Measurements from ENCODE around the gene CLINT1. TPM values are rescaled to one million over a fixed set of nuclear protein-coding genes. Genes with fewer than 3 reads are reported as not detected.

Gene CLINT1
- total and polyA plus RNA-seq, 2 of the 13 experiments (the other 11 are each of a cell fraction or from before 2014, with no cell fraction given): 64.0 to 104 TPM

DNA sequence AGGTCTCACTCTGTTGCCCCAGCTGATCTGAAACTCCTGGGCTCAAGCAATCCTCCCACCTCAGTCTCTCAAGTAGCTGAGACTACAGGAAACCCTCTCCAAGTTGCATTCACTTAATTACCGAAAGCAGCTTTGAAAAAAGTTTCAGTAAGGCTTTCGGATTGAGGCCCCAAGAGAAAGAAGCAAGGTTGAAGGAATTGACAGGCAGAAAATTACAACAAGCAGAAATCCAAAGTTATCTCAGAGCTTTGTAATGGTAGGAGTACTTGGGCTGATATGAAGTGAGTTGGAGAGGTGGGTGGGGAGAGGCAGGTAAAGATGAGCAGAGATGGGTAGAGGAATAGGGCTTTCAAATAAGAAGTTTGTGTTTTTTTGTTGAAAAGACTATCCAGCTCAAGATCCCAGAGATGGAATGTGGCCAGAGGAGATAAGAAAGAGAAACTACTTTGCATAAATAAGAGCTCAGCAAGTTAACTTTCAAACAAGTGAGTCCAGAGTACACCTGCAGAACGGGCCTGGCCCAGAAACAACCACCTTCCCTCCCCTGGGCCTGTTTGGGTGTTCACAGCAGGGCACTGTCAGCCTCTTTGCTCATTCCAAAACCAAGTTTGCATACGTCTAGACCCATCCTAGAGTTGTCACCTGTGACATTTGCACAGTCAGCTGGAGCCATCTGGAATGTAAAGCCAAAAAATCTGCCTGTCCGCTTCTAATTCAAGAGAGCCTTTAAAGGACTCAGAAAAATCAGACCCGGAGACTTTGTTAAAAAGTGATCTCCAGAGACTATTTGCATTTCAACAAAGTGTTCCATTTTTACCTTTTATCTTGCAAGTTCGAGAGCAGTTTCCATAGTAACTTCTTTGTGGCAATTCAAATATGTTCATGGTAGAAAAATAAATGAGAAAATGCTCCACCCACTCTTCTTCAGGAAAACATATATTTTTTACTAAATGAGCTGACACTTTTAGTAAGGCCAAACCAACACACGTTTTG lies 2.2 kb upstream of the CLINT1 start (continued):
- TF ChIP-seq ZNF142 (CRISPR knock-in tag; IDR thresholded peaks at IDR 0.05) (no peak), KLF15 (CRISPR knock-in tag; IDR thresholded peaks at IDR 0.05; ENCODE audit: borderline replicate concordance) (no peak), NFE2L2 (IDR thresholded peaks at IDR 0.05; ENCODE audit: low read length) (no peak), MEIS1 (CRISPR knock-in tag; IDR thresholded peaks at IDR 0.05; ENCODE audit: borderline replicate concordance) (no peak), KDM6A (CRISPR knock-in tag; IDR thresholded peaks at IDR 0.05; ENCODE audit: low read depth) (no peak), ZFP37 (CRISPR knock-in tag; IDR thresholded peaks at IDR 0.05; ENCODE audit: borderline replicate concordance) (no peak), TCF7 (IDR thresholded peaks at IDR 0.05; ENCODE audit: low read depth) (no peak), DMAP1 (CRISPR knock-in tag; IDR thresholded peaks at IDR 0.05) (no peak)
- TF ChIP-seq, protein P1, sequence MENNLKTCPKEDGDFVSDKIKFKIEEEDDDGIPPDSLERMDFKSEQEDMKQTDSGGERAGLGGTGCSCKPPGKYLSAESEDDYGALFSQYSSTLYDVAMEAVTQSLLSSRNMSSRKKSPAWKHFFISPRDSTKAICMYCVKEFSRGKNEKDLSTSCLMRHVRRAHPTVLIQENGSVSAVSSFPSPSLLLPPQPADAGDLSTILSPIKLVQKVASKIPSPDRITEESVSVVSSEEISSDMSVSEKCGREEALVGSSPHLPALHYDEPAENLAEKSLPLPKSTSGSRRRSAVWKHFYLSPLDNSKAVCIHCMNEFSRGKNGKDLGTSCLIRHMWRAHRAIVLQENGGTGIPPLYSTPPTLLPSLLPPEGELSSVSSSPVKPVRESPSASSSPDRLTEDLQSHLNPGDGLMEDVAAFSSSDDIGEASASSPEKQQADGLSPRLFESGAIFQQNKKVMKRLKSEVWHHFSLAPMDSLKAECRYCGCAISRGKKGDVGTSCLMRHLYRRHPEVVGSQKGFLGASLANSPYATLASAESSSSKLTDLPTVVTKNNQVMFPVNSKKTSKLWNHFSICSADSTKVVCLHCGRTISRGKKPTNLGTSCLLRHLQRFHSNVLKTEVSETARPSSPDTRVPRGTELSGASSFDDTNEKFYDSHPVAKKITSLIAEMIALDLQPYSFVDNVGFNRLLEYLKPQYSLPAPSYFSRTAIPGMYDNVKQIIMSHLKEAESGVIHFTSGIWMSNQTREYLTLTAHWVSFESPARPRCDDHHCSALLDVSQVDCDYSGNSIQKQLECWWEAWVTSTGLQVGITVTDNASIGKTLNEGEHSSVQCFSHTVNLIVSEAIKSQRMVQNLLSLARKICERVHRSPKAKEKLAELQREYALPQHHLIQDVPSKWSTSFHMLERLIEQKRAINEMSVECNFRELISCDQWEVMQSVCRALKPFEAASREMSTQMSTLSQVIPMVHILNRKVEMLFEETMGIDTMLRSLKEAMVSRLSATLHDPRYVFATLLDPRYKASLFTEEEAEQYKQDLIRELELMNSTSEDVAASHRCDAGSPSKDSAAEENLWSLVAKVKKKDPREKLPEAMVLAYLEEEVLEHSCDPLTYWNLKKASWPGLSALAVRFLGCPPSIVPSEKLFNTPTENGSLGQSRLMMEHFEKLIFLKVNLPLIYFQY (CRISPR knock-in tag; IDR thresholded peaks at IDR 0.05; ENCODE audit: borderline replicate concordance): peak; percentile 64; the same call in 1 of the 2 replicates
- TF ChIP-seq, protein P2, sequence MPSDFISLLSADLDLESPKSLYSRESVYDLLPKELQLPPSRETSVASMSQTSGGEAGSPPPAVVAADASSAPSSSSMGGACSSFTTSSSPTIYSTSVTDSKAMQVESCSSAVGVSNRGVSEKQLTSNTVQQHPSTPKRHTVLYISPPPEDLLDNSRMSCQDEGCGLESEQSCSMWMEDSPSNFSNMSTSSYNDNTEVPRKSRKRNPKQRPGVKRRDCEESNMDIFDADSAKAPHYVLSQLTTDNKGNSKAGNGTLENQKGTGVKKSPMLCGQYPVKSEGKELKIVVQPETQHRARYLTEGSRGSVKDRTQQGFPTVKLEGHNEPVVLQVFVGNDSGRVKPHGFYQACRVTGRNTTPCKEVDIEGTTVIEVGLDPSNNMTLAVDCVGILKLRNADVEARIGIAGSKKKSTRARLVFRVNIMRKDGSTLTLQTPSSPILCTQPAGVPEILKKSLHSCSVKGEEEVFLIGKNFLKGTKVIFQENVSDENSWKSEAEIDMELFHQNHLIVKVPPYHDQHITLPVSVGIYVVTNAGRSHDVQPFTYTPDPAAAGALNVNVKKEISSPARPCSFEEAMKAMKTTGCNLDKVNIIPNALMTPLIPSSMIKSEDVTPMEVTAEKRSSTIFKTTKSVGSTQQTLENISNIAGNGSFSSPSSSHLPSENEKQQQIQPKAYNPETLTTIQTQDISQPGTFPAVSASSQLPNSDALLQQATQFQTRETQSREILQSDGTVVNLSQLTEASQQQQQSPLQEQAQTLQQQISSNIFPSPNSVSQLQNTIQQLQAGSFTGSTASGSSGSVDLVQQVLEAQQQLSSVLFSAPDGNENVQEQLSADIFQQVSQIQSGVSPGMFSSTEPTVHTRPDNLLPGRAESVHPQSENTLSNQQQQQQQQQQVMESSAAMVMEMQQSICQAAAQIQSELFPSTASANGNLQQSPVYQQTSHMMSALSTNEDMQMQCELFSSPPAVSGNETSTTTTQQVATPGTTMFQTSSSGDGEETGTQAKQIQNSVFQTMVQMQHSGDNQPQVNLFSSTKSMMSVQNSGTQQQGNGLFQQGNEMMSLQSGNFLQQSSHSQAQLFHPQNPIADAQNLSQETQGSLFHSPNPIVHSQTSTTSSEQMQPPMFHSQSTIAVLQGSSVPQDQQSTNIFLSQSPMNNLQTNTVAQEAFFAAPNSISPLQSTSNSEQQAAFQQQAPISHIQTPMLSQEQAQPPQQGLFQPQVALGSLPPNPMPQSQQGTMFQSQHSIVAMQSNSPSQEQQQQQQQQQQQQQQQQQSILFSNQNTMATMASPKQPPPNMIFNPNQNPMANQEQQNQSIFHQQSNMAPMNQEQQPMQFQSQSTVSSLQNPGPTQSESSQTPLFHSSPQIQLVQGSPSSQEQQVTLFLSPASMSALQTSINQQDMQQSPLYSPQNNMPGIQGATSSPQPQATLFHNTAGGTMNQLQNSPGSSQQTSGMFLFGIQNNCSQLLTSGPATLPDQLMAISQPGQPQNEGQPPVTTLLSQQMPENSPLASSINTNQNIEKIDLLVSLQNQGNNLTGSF (CRISPR knock-in tag; IDR thresholded peaks at IDR 0.05): no peak

All from HepG2 (cell line).